Stimulated activated CD4-positive, alpha-beta T cell treated with anti-CD3 and anti-CD28 coated beads, Interleukin-1b, Interleukin-23, amount 100 ng/mL, for 24 hours (primary cell): ENCODE results near the gene SYNPO2.

Experiments
- DNase-seq, 4 experiments: peaks; one replicate each; pipeline ENCODE4 v3.0.0-alpha.2; 2020; ENCODE audit warnings: low read depth in 4 of 4, low spot score in 1 of 4

The SYNPO2 gene

GRCh38 chr4:118881512-118882146, 7.0 kb upstream of the SYNPO2 start:
- DNase-seq: no peak

- DNase-seq: no peak
Measured at GRCh38 chr4:118883861-118884260, 4.8 kb upstream of the SYNPO2 start.

- DNase-seq: no peak
Measured at GRCh38 chr4:118884716-118885115, 3.9 kb upstream of the SYNPO2 start.

- DNase-seq: no peak
Measured at GRCh38 chr4:118889312-118889691, 648 bp downstream of the SYNPO2 start.

GRCh38 chr4:118894034-118894433, 5.4 kb downstream of the SYNPO2 start:
- no peak for DNase-seq

- DNase-seq: no peak
Measured at GRCh38 chr4:118898221-118898620, 9.6 kb downstream of the SYNPO2 start.

GRCh38 chr4:118898684-118899138, 10.1 kb downstream of the SYNPO2 start:
- DNase-seq: no peak

- DNase-seq: no peak
Measured at GRCh38 chr4:118904418-118904817, 15.8 kb downstream of the SYNPO2 start.

GRCh38 chr4:118904935-118905334, 16.3 kb downstream of the SYNPO2 start:
- no peak for DNase-seq

- no peak for DNase-seq
Measured at GRCh38 chr4:118905566-118905965, 16.9 kb downstream of the SYNPO2 start.

- no peak for DNase-seq
Measured at GRCh38 chr4:118909173-118909956, 20.7 kb downstream of the SYNPO2 start.

- no peak for DNase-seq
Measured at GRCh38 chr4:118910221-118910620, 21.6 kb downstream of the SYNPO2 start.

GRCh38 chr4:118911238-118911703, 22.6 kb downstream of the SYNPO2 start:
- no peak for DNase-seq

- DNase-seq: no peak
Measured at GRCh38 chr4:118915468-118915867, 26.8 kb downstream of the SYNPO2 start.

GRCh38 chr4:118916691-118917289, 28.1 kb downstream of the SYNPO2 start:
- no peak for DNase-seq

- no peak for DNase-seq
Measured at GRCh38 chr4:118917582-118917981, 28.9 kb downstream of the SYNPO2 start.

- no peak for DNase-seq
Measured at GRCh38 chr4:118918388-118918787, 29.7 kb downstream of the SYNPO2 start.

GRCh38 chr4:118920247-118920646, 31.6 kb downstream of the SYNPO2 start:
- no peak for DNase-seq

GRCh38 chr4:118921786-118922185, 33.1 kb downstream of the SYNPO2 start:
- DNase-seq: no peak

- DNase-seq: no peak
Measured at GRCh38 chr4:118923891-118924290, 35.2 kb downstream of the SYNPO2 start.

GRCh38 chr4:118927974-118928373, 39.3 kb downstream of the SYNPO2 start:
- no peak for DNase-seq

- no peak for DNase-seq
Measured at GRCh38 chr4:118930255-118930654, 41.6 kb downstream of the SYNPO2 start.
